Dermis blood vessel endothelial cell (primary cell): ENCODE results near the gene TMEM150B. TPM values are rescaled to one million over a fixed set of nuclear protein-coding genes. Genes with fewer than 3 reads are reported as not detected.
"Not testable (repeated sequence)": the region's sequence is repeated elsewhere in the genome, so short reads cannot be mapped to it uniquely, and the experiment has no call there.

ENCODE experiments used
- DNase-seq: peaks from one replicate; pipeline ENCODE4 v3.0.0; 2010
- total RNA-seq: library from RNA; depleted of rRNA; stranded (reverse); fragments of >200 nt; gene quantifications from 2 replicates; pipeline ENCODE4 v1.2.3, GENCODE V29; 2014

Gene TMEM150B
- total RNA-seq, 1 donor from 2014 or later = not detected

- peak; percentile 18 for DNase-seq
Observed at GRCh38 chr19:55336101-55336500, 11.0 kb upstream of the TMEM150B start.

- no peak for DNase-seq
Observed at GRCh38 chr19:55333870-55334269, 8.7 kb upstream of the TMEM150B start.

GRCh38 chr19:55329791-55330190 lies 4.7 kb upstream of the TMEM150B start:
- DNase-seq = not testable (repeated sequence)

GRCh38 chr19:55328774-55329318 lies 3.7 kb upstream of the TMEM150B start:
- peak; percentile 24 for DNase-seq

- DNase-seq = no peak
Observed at GRCh38 chr19:55324662-55325061, 479 bp downstream of the TMEM150B start.

GRCh38 chr19:55322204-55322885 lies 2.8 kb downstream of the TMEM150B start:
- no peak for DNase-seq

GRCh38 chr19:55321466-55322137 lies 3.5 kb downstream of the TMEM150B start:
- no peak for DNase-seq

- no peak for DNase-seq
Observed at GRCh38 chr19:55320844-55321419, 4.2 kb downstream of the TMEM150B start.

GRCh38 chr19:55319785-55320184 lies 5.4 kb downstream of the TMEM150B start:
- DNase-seq = peak; percentile 59

GRCh38 chr19:55316646-55317045 lies 8.5 kb downstream of the TMEM150B start:
- no peak for DNase-seq

- DNase-seq = no peak
Observed at GRCh38 chr19:55315956-55316525, 9.1 kb downstream of the TMEM150B start.

GRCh38 chr19:55314396-55314795 lies 10.7 kb downstream of the TMEM150B start:
- DNase-seq = no peak

GRCh38 chr19:55312621-55313512 lies 12.3 kb downstream of the TMEM150B start:
- no peak for DNase-seq

- DNase-seq = no peak
Observed at GRCh38 chr19:55311797-55312196, 13.3 kb downstream of the TMEM150B start.

GRCh38 chr19:55311397-55311796 lies 13.7 kb downstream of the TMEM150B start:
- DNase-seq = no peak

GRCh38 chr19:55310498-55310897 lies 14.6 kb downstream of the TMEM150B start:
- no peak for DNase-seq

- no peak for DNase-seq
Observed at GRCh38 chr19:55309448-55309847, 15.7 kb downstream of the TMEM150B start.

GRCh38 chr19:55308281-55308680 lies 16.9 kb downstream of the TMEM150B start:
- DNase-seq = no peak

- no peak for DNase-seq
Observed at GRCh38 chr19:55306712-55307111, 18.4 kb downstream of the TMEM150B start.

- no peak for DNase-seq
Observed at GRCh38 chr19:55305983-55306562, 19.1 kb downstream of the TMEM150B start.

- peak; percentile 61 for DNase-seq
Observed at GRCh38 chr19:55305491-55305890, 19.6 kb downstream of the TMEM150B start.

GRCh38 chr19:55304980-55305379 lies 20.2 kb downstream of the TMEM150B start:
- no peak for DNase-seq
